HepG2 (cell line): ENCODE results near the gene BHLHE23. TPM values are rescaled to one million over a fixed set of nuclear protein-coding genes. Genes with fewer than 3 reads are reported as not detected.

Experiments
- AGO2 ChIP-seq: fragments of 200-400 bp; formaldehyde crosslinking; optimal IDR thresholded peaks from 2 replicates; pipeline ENCODE3; 2017; ENCODE audit warnings: mild to moderate bottlenecking, low read depth, low read length, moderate library complexity
- AKAP8 ChIP-seq: sonication (generic); formaldehyde crosslinking; IDR thresholded peaks from 2 replicates; pipeline ENCODE4 v1.5.1; 2020; ENCODE audit warnings: mild to moderate bottlenecking, missing genetic modification reagents
- DNMT1 ChIP-seq: sonication (generic); formaldehyde crosslinking; IDR thresholded peaks from 2 replicates; pipeline ENCODE4 v1.5.1; 2020; ENCODE audit warnings: mild to moderate bottlenecking, missing genetic modification reagents
- ESRRA ChIP-seq: sonication (generic); formaldehyde crosslinking; IDR thresholded peaks from 2 replicates; pipeline ENCODE4 v1.5.1; 2020; ENCODE audit warnings: mild to moderate bottlenecking, low read depth, missing genetic modification reagents
- FOXA1 ChIP-seq, 2 experiments: fragments of 450-650 bp in 1 of 2; sonication (generic) in 1 of 2; formaldehyde crosslinking in 1 of 2; IDR thresholded peaks; 2 replicates each; pipeline versions ENCODE4 v1.4.0 to v1.6.1; 2016 to 2020; ENCODE audit warnings: missing genetic modification reagents in 1 of 2
- MAFK ChIP-seq, 2 experiments: IDR thresholded peaks in 1 of 2; conservative IDR thresholded peaks in 1 of 2; 2 replicates each; pipeline ENCODE4 v1.6.1; 2011; ENCODE audit warnings: improper control_type of control experiment in 2 of 2, low read length in 2 of 2
- MTA1 ChIP-seq: sonication (generic); formaldehyde crosslinking; IDR thresholded peaks from 2 replicates; pipeline ENCODE4 v1.4.0; 2020; ENCODE audit warnings: missing genetic modification reagents, mild to moderate bottlenecking, borderline replicate concordance
- POLR2A ChIP-seq, 2 experiments: IDR thresholded peaks; 2 replicates each; pipeline ENCODE4 v1.6.1; 2011; ENCODE audit warnings: low read depth in 2 of 2, low read length in 2 of 2, mild to moderate bottlenecking in 1 of 2, moderate library complexity in 1 of 2; ENCODE audit not compliant: insufficient read depth in 1 of 2
- SIN3A ChIP-seq: IDR thresholded peaks from 2 replicates; pipeline ENCODE4 v1.6.1; 2011; ENCODE audit warnings: low read depth, mild to moderate bottlenecking, control low read depth, low read length, borderline replicate concordance
- STAT5B ChIP-seq: sonication (generic); formaldehyde crosslinking; IDR thresholded peaks from 2 replicates; pipeline ENCODE4 v1.4.0; 2020; ENCODE audit warnings: missing genetic modification reagents
- TAF1 ChIP-seq: sonication (generic); formaldehyde crosslinking; IDR thresholded peaks from 2 replicates; pipeline ENCODE4 v1.4.0; 2020; ENCODE audit warnings: missing genetic modification reagents
- ZBTB38 ChIP-seq: sonication (generic); formaldehyde crosslinking; IDR thresholded peaks from 2 replicates; pipeline ENCODE4 v1.5.1; 2020; ENCODE audit warnings: mild to moderate bottlenecking, missing genetic modification reagents
- ZNF660 ChIP-seq: sonication (generic); formaldehyde crosslinking; IDR thresholded peaks from 2 replicates; pipeline ENCODE4 v1.5.1; 2020; ENCODE audit warnings: mild to moderate bottlenecking, low read depth, missing genetic modification reagents, borderline replicate concordance
- ZNF670 ChIP-seq: sonication (generic); formaldehyde crosslinking; IDR thresholded peaks from 2 replicates; pipeline ENCODE4 v1.8.0; 2022; ENCODE audit warnings: mild to moderate bottlenecking, missing genetic modification reagents, borderline replicate concordance
- ZNF790 ChIP-seq: sonication (generic); formaldehyde crosslinking; IDR thresholded peaks from 2 replicates; pipeline ENCODE4 v1.8.0; 2022; ENCODE audit warnings: missing genetic modification reagents, mild to moderate bottlenecking, borderline replicate concordance
- polyA plus RNA-seq, 8 experiments: library from polyadenylated mRNA; depleted of rRNA in 3 of 8; stranded (reverse) in 7 of 8; unstranded in 1 of 8; fragments of >200 nt; fragmentation: Illumina TruSeq in 4 of 8; extraction: Trizol in 4 of 8; gene quantifications; 2 replicates each; pipeline versions ENCODE4 v1.2.1 to v1.2.3, GENCODE V29; 2011 to 2016; ENCODE audit warnings: low read depth in 4 of 8, missing spikeins in 1 of 8, mixed read lengths in 1 of 8; ENCODE audit not compliant: insufficient read depth in 1 of 8
- total RNA-seq, 5 experiments: library from RNA; depleted of rRNA; stranded (reverse); fragments of >200 nt; fragmentation: Illumina TruSeq; extraction: Trizol; gene quantifications; 2 replicates each; pipeline ENCODE4 v1.2.3, GENCODE V29; 2016; ENCODE audit warnings: low read depth in 1 of 5
- TF ChIP-seq, protein P1 (sequence below): sonication (generic); formaldehyde crosslinking; IDR thresholded peaks from 2 replicates; pipeline ENCODE4 v1.8.1; 2023; ENCODE audit warnings: missing genetic modification reagents, inconsistent platforms, borderline replicate concordance
- TF ChIP-seq, protein P2 (sequence below): sonication (generic); formaldehyde crosslinking; IDR thresholded peaks from 2 replicates; pipeline ENCODE4 v1.5.1; 2020; ENCODE audit warnings: mild to moderate bottlenecking, missing genetic modification reagents, moderate library complexity

The BHLHE23 gene
- total and polyA plus RNA-seq, 2 of the 13 experiments (the other 11 are each of a cell fraction or from before 2014, with no cell fraction given): not detected

DNA sequence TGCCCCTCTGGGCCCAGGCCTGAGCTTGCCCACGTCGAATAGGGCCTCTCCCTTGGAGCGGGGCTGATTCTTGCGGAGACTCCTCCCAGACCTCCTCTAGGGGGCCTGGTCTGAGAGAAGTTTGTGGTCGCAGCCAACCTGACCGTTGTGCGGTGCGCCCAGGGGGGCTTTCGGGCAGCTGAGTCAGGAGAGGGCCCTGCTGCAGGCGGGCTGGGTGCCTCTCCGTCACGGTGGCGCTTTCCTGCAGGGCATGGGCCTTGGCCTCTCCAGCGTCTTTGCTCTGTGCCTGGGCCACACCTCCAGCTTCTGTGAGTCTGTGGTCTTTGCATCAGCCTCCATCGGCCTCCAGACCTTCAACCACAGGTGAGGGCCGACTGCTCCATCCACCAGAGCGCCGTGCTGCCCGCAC lies 41.4 kb downstream of the BHLHE23 start (continued):
- TF ChIP-seq, protein P1, sequence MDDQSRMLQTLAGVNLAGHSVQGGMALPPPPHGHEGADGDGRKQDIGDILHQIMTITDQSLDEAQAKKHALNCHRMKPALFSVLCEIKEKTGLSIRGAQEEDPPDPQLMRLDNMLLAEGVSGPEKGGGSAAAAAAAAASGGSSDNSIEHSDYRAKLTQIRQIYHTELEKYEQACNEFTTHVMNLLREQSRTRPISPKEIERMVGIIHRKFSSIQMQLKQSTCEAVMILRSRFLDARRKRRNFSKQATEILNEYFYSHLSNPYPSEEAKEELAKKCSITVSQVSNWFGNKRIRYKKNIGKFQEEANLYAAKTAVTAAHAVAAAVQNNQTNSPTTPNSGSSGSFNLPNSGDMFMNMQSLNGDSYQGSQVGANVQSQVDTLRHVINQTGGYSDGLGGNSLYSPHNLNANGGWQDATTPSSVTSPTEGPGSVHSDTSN (CRISPR knock-in tag): no peak
- TF ChIP-seq, protein P2, sequence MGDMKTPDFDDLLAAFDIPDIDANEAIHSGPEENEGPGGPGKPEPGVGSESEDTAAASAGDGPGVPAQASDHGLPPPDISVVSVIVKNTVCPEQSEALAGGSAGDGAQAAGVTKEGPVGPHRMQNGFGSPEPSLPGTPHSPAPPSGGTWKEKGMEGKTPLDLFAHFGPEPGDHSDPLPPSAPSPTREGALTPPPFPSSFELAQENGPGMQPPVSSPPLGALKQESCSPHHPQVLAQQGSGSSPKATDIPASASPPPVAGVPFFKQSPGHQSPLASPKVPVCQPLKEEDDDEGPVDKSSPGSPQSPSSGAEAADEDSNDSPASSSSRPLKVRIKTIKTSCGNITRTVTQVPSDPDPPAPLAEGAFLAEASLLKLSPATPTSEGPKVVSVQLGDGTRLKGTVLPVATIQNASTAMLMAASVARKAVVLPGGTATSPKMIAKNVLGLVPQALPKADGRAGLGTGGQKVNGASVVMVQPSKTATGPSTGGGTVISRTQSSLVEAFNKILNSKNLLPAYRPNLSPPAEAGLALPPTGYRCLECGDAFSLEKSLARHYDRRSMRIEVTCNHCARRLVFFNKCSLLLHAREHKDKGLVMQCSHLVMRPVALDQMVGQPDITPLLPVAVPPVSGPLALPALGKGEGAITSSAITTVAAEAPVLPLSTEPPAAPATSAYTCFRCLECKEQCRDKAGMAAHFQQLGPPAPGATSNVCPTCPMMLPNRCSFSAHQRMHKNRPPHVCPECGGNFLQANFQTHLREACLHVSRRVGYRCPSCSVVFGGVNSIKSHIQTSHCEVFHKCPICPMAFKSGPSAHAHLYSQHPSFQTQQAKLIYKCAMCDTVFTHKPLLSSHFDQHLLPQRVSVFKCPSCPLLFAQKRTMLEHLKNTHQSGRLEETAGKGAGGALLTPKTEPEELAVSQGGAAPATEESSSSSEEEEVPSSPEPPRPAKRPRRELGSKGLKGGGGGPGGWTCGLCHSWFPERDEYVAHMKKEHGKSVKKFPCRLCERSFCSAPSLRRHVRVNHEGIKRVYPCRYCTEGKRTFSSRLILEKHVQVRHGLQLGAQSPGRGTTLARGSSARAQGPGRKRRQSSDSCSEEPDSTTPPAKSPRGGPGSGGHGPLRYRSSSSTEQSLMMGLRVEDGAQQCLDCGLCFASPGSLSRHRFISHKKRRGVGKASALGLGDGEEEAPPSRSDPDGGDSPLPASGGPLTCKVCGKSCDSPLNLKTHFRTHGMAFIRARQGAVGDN (CRISPR knock-in tag): peak; percentile 39; the same call in 1 of the 2 replicates
- TF ChIP-seq AGO2 (peak; percentile 85), MAFK (conservative IDR thresholded peaks at IDR 0.05 in 1 of 2, IDR thresholded peaks at IDR 0.05 in 1 of 2; ENCODE audit: low read length in 2 of 2) (no peak), ZBTB38 (CRISPR knock-in tag) (peak; percentile 71; the same call in 1 of the 2 replicates), POLR2A (IDR thresholded peaks at IDR 0.05; ENCODE audit: insufficient read depth in 1 of 2, low read depth in 2 of 2, low read length in 2 of 2) (peak in 1 of 2 experiments; percentile 5; a peak in 1 of 4 replicates), FOXA1 (IDR thresholded peaks at IDR 0.05) (no peak), FOXA1 (CRISPR knock-in tag; IDR thresholded peaks at IDR 0.05) (no peak), ZNF660 (CRISPR knock-in tag) (no peak), ZNF670 (CRISPR knock-in tag) (no peak), TAF1 (CRISPR knock-in tag) (no peak), STAT5B (CRISPR knock-in tag) (no peak), DNMT1 (CRISPR knock-in tag) (no peak), AKAP8 (0 out of 2 replicates have a peak, but pooled peaks have one; percentile 33), ZNF790 (CRISPR knock-in tag) (no peak), MTA1 (CRISPR knock-in tag) (no peak), SIN3A (no peak), ESRRA (CRISPR knock-in tag) (no peak)
